Measurements from ENCODE around the gene AVPI1.
"Not testable (repeated sequence)": the region's sequence is repeated elsewhere in the genome, so short reads cannot be mapped to it uniquely, and the experiment has no call there.

The AVPI1 gene

GRCh38 chr10:97648562-97649404 is 38.3 kb downstream of the AVPI1 start:
- FAIRE-seq (peak; percentile 92), DNase-seq (ENCODE audit: insufficient read length, low spot score) (peak; percentile 88)
- no peak for TF ChIP-seq POLR2A (IDR thresholded peaks at IDR 0.05; ENCODE audit: low read depth, low read length)

- TF ChIP-seq POLR2A (IDR thresholded peaks at IDR 0.05; ENCODE audit: low read depth, low read length) = no peak
- FAIRE-seq (peak; percentile 38), DNase-seq (ENCODE audit: insufficient read length, low spot score) (peak; percentile 47)
Observed at GRCh38 chr10:97647556-97647955, 39.5 kb downstream of the AVPI1 start.

- FAIRE-seq = no peak
- no peak for DNase-seq (ENCODE audit: insufficient read length, low spot score)
- no peak for TF ChIP-seq POLR2A (IDR thresholded peaks at IDR 0.05; ENCODE audit: low read depth, low read length)
Observed at GRCh38 chr10:97644936-97645335, 42.1 kb downstream of the AVPI1 start.

GRCh38 chr10:97643441-97643985 is 43.5 kb downstream of the AVPI1 start:
- DNase-seq (ENCODE audit: insufficient read length, low spot score) (no peak), FAIRE-seq (no peak)
- no peak for TF ChIP-seq POLR2A (IDR thresholded peaks at IDR 0.05; ENCODE audit: low read depth, low read length)

- not testable (repeated sequence) for DNase-seq (ENCODE audit: insufficient read length, low spot score); FAIRE-seq
Observed at GRCh38 chr10:97642471-97643159, 44.4 kb downstream of the AVPI1 start.

GRCh38 chr10:97640868-97641811 is 45.9 kb downstream of the AVPI1 start:
- no peak for TF ChIP-seq POLR2A (IDR thresholded peaks at IDR 0.05; ENCODE audit: low read depth, low read length)
- no peak for FAIRE-seq
- peak; percentile 39 for DNase-seq (ENCODE audit: insufficient read length, low spot score)

GRCh38 chr10:97640174-97640867 is 46.7 kb downstream of the AVPI1 start, which contains the start of gene PI4K2A:
TSS of gene PI4K2A (plus strand) at chr10:97640671. CDS start at chr10:97640743, 72 bp downstream.
- DNase-seq (ENCODE audit: insufficient read length, low spot score) (peak; percentile 98), FAIRE-seq (peak; percentile 98)
- TF ChIP-seq POLR2A (IDR thresholded peaks at IDR 0.05; ENCODE audit: low read depth, low read length) = peak; percentile 69

GRCh38 chr10:97639090-97639489 is 48.0 kb downstream of the AVPI1 start:
- FAIRE-seq; DNase-seq (ENCODE audit: insufficient read length, low spot score): not testable (repeated sequence)

- FAIRE-seq = no peak
- TF ChIP-seq POLR2A (IDR thresholded peaks at IDR 0.05; ENCODE audit: low read depth, low read length) = no peak
- DNase-seq (ENCODE audit: insufficient read length, low spot score) = no peak
Observed at GRCh38 chr10:97635577-97635976, 51.5 kb downstream of the AVPI1 start.

GRCh38 chr10:97633921-97634320 is 53.1 kb downstream of the AVPI1 start:
- no peak for DNase-seq (ENCODE audit: insufficient read length, low spot score)

GRCh38 chr10:97632949-97633884 is 53.8 kb downstream of the AVPI1 start, which contains the start of gene MORN4:
TSS of gene MORN4 (minus strand) at chr10:97633500. CDS start at chr10:97619653, 13,847 bp downstream.
- peak; percentile 81 for TF ChIP-seq POLR2A (IDR thresholded peaks at IDR 0.05; ENCODE audit: low read depth, low read length)
- peak; percentile 95 for DNase-seq (ENCODE audit: insufficient read length, low spot score)
- peak; percentile 33 for FAIRE-seq

More at GRCh38 chr10:97633921-97634320, 53.1 kb downstream of the AVPI1 start:
- no peak for FAIRE-seq
- no peak for TF ChIP-seq POLR2A (IDR thresholded peaks at IDR 0.05; ENCODE audit: low read depth, low read length)

- DNase-seq (ENCODE audit: insufficient read length, low spot score) (no peak), FAIRE-seq (no peak)
- no peak for TF ChIP-seq POLR2A (IDR thresholded peaks at IDR 0.05; ENCODE audit: low read depth, low read length)
Observed at GRCh38 chr10:97631098-97631497, 55.9 kb downstream of the AVPI1 start.
